ENCODE data around the gene CHAF1B.
A peak's percentile ranks its signal among the peaks of the same experiment; 100 is the strongest.

Gene CHAF1B

DNA sequence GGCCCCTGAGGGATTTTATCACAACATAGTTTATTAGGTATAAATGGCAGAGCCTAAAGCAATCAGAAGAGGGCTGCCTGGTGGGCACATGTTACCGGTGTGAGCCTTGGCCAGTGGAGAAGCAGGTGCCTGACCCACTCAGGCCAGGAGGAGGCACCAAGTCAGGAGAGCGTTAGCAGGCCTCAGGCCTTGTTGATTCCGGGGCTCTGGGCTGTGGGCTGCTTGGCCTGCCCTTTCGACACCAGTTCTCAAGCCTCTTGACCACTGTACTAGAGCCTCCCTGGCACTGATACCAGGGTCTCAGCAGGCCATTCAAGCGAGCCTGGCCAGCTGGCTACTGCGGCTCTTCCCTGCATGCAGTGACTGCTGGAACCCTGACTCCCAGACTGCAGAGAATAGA is 73.9 kb downstream of the CHAF1B start:
- 96% methylated on average over 6 of the region's 6 CpGs for WGBS (ENCODE audit: insufficient coverage)
- Histone ChIP-seq H3K4me3 (ENCODE audit: control insufficient read depth in 1 of 7, extremely low read depth in 1 of 7, insufficient read depth in 4 of 7, low read depth in 2 of 7, low read length in 6 of 7) (no peak overlapping the region), H3K4me1 (ENCODE audit: control extremely low read depth in 1 of 4, control insufficient read depth in 4 of 4, insufficient read depth in 4 of 4, low read length in 3 of 4) (peaks cover 0 to 22% (median 9%) of the 10 kb centered on the region in 4 experiments), H3K36me3 (ENCODE audit: control insufficient read depth in 4 of 4, insufficient read depth in 4 of 4, low read length in 3 of 4) (no peaks in the 10 kb centered on the region), H3K27me3 (replicated peaks in 2 of 5; ENCODE audit: control insufficient read depth in 4 of 5, insufficient read depth in 5 of 5, low read length in 4 of 5) (no peaks in the 10 kb centered on the region), H3K9me3 (ENCODE audit: control extremely low read depth in 1 of 5, control insufficient read depth in 4 of 5, insufficient read depth in 2 of 5, low read depth in 1 of 5, low read length in 4 of 5) (no peaks in the 10 kb centered on the region), H3K27ac (ENCODE audit: insufficient read depth in 1 of 2, low read depth in 1 of 2, low read length in 2 of 2, poor library complexity in 1 of 2, severe bottlenecking in 2 of 2) (no peak overlapping the region)
- ChIA-PET CTCF (interaction anchor here (1.2 to 2.0 kb wide), 2 partner anchors 19 to 36 kb away, joined by 3 to 6 read pairs; no protein-coding TSS in a partner anchor), POLR2A (no interaction called here)
- DNase-seq = no peak

- Histone ChIP-seq H3K27me3 (replicated peaks in 2 of 5; ENCODE audit: control insufficient read depth in 4 of 5, insufficient read depth in 5 of 5, low read length in 4 of 5) (no peaks in the 10 kb centered on the region), H3K36me3 (ENCODE audit: control insufficient read depth in 4 of 4, insufficient read depth in 4 of 4, low read length in 3 of 4) (no peaks in the 10 kb centered on the region), H3K9me3 (ENCODE audit: control extremely low read depth in 1 of 5, control insufficient read depth in 4 of 5, insufficient read depth in 2 of 5, low read depth in 1 of 5, low read length in 4 of 5) (no peaks in the 10 kb centered on the region), H3K4me3 (ENCODE audit: control insufficient read depth in 1 of 7, extremely low read depth in 1 of 7, insufficient read depth in 4 of 7, low read depth in 2 of 7, low read length in 6 of 7) (no peak overlapping the region), H3K27ac (ENCODE audit: insufficient read depth in 1 of 2, low read depth in 1 of 2, low read length in 2 of 2, poor library complexity in 1 of 2, severe bottlenecking in 2 of 2) (no peak overlapping the region), H3K4me1 (ENCODE audit: control extremely low read depth in 1 of 4, control insufficient read depth in 4 of 4, insufficient read depth in 4 of 4, low read length in 3 of 4) (peaks cover 0 to 25% (median 3%) of the 10 kb centered on the region in 4 experiments)
- CTCF ChIA-PET = interaction anchor here (1.2 kb wide), 1 partner anchor 17 kb away, joined by 3 read pairs; no protein-coding TSS in a partner anchor
- WGBS (ENCODE audit: insufficient coverage) = over 99% methylated on average over 13 of the region's 16 CpGs
- POLR2A ChIA-PET = interaction anchor here (1.2 kb wide), 1 partner anchor 31 kb away, joined by 3 read pairs; no protein-coding TSS in a partner anchor
- DNase-seq = no peak
Measured at GRCh38 chr21:36460866-36461265, 75.7 kb downstream of the CHAF1B start.

DNA sequence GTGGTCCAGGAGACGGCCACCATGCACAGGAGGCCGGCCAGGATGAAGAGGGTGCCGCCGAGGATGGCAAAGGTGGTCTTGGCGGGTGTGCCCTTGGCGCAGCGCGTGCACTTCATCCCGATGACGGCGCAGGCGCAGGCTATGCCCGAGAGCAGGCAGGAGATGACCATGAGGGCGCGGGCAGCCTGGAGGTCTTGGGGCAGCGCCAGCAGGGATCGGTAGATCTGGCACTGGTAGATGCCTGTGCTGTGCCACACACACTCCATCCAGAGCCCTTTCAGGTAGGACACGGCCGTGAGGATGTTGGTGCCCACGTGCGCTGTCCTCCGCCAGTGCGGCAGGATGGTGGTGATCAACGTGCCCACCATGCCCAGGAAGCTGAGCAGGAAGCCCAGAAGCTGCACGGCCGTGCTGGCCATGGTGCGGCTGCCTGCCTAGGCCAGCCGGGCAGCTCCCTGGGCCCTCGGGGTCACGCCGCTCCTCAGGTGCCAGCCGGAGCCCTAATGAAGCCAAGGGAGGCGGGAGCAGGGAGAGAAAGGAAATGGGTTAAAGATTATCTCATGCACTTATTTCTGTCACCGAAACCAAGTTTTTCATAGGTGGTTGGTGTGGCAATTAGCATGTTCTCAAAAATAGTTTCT is 76.2 kb downstream of the CHAF1B start:
- Histone ChIP-seq H3K27me3 (replicated peaks in 2 of 5; ENCODE audit: control insufficient read depth in 4 of 5, insufficient read depth in 5 of 5, low read length in 4 of 5) (no peaks in the 10 kb centered on the region), H3K4me3 (ENCODE audit: control insufficient read depth in 1 of 7, extremely low read depth in 1 of 7, insufficient read depth in 4 of 7, low read depth in 2 of 7, low read length in 6 of 7) (no peak overlapping the region), H3K27ac (ENCODE audit: insufficient read depth in 1 of 2, low read depth in 1 of 2, low read length in 2 of 2, poor library complexity in 1 of 2, severe bottlenecking in 2 of 2) (no peak overlapping the region), H3K4me1 (ENCODE audit: control extremely low read depth in 1 of 4, control insufficient read depth in 4 of 4, insufficient read depth in 4 of 4, low read length in 3 of 4) (peaks cover 0 to 24% (median 3%) of the 10 kb centered on the region in 4 experiments), H3K9me3 (ENCODE audit: control extremely low read depth in 1 of 5, control insufficient read depth in 4 of 5, insufficient read depth in 2 of 5, low read depth in 1 of 5, low read length in 4 of 5) (no peaks in the 10 kb centered on the region), H3K36me3 (ENCODE audit: control insufficient read depth in 4 of 4, insufficient read depth in 4 of 4, low read length in 3 of 4) (no peaks in the 10 kb centered on the region)
- CTCF ChIA-PET = interaction anchor here (1.2 kb wide), 1 partner anchor 18 kb away, joined by 3 read pairs; no protein-coding TSS in a partner anchor
- WGBS (ENCODE audit: insufficient coverage) = 97% methylated on average over 31 of the region's 34 CpGs
- POLR2A ChIA-PET = no interaction called here
- no peak for DNase-seq

GRCh38 chr21:36461918-36462486 is 76.8 kb downstream of the CHAF1B start:
- Histone ChIP-seq H3K36me3 (ENCODE audit: control insufficient read depth in 4 of 4, insufficient read depth in 4 of 4, low read length in 3 of 4) (no peaks in the 10 kb centered on the region), H3K27ac (ENCODE audit: insufficient read depth in 1 of 2, low read depth in 1 of 2, low read length in 2 of 2, poor library complexity in 1 of 2, severe bottlenecking in 2 of 2) (no peak overlapping the region), H3K4me3 (ENCODE audit: control insufficient read depth in 1 of 7, extremely low read depth in 1 of 7, insufficient read depth in 4 of 7, low read depth in 2 of 7, low read length in 6 of 7) (no peak overlapping the region), H3K9me3 (ENCODE audit: control extremely low read depth in 1 of 5, control insufficient read depth in 4 of 5, insufficient read depth in 2 of 5, low read depth in 1 of 5, low read length in 4 of 5) (no peaks in the 10 kb centered on the region), H3K27me3 (replicated peaks in 2 of 5; ENCODE audit: control insufficient read depth in 4 of 5, insufficient read depth in 5 of 5, low read length in 4 of 5) (no peaks in the 10 kb centered on the region), H3K4me1 (ENCODE audit: control extremely low read depth in 1 of 4, control insufficient read depth in 4 of 4, insufficient read depth in 4 of 4, low read length in 3 of 4) (peaks cover 0 to 18% (median 2%) of the 10 kb centered on the region in 4 experiments)
- 94% methylated on average over 12 of the region's 14 CpGs for WGBS (ENCODE audit: insufficient coverage)
- DNase-seq = no peak
- POLR2A ChIA-PET = no interaction called here
- CTCF ChIA-PET = interaction anchor here (1.2 kb wide), 1 partner anchor 18 kb away, joined by 3 read pairs; no protein-coding TSS in a partner anchor

DNA sequence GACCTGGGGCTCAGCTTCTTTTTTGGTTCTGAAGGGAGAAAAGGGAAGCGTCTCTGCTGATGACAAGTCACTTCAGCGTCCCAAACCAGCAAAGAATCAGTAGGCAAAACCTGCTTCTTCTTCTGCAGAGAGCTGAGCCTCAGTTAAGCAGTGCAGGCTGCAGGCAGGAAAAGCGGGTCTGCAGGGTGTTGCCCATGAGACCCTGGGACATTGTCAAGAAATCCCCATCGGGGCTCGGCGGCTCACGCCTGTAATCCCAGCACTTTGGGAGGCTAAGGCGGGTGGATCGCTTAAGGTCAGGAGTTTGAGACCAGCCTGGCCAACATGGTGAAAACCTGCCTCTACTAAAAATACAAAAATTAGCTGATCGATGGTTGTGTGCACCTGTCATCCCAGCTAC is 78.0 kb downstream of the CHAF1B start:
- H3K27ac ChIP-seq (ENCODE audit: insufficient read depth in 1 of 2, low read depth in 1 of 2, low read length in 2 of 2, poor library complexity in 1 of 2, severe bottlenecking in 2 of 2) = no peak overlapping the region
- POLR2A ChIA-PET = no interaction called here
- no peak overlapping the region for H3K4me3 ChIP-seq (ENCODE audit: control insufficient read depth in 1 of 7, extremely low read depth in 1 of 7, insufficient read depth in 4 of 7, low read depth in 2 of 7, low read length in 6 of 7)
- H3K27me3 ChIP-seq (replicated peaks in 2 of 5; ENCODE audit: control insufficient read depth in 4 of 5, insufficient read depth in 5 of 5, low read length in 4 of 5) = no peaks in the 10 kb centered on the region
- DNase-seq = no peak
- H3K9me3 ChIP-seq (ENCODE audit: control extremely low read depth in 1 of 5, control insufficient read depth in 4 of 5, insufficient read depth in 2 of 5, low read depth in 1 of 5, low read length in 4 of 5) = no peaks in the 10 kb centered on the region
- no peaks in the 10 kb centered on the region for H3K36me3 ChIP-seq (ENCODE audit: control insufficient read depth in 4 of 4, insufficient read depth in 4 of 4, low read length in 3 of 4)
- 93% methylated on average over 9 of the region's 10 CpGs for WGBS (ENCODE audit: insufficient coverage)
- CTCF ChIA-PET = no interaction called here
- peaks cover 0 to 16% (median 1%) of the 10 kb centered on the region in 4 experiments for H3K4me1 ChIP-seq (ENCODE audit: control extremely low read depth in 1 of 4, control insufficient read depth in 4 of 4, insufficient read depth in 4 of 4, low read length in 3 of 4)

- H3K27ac ChIP-seq (ENCODE audit: insufficient read depth in 1 of 2, low read depth in 1 of 2, low read length in 2 of 2, poor library complexity in 1 of 2, severe bottlenecking in 2 of 2) = no peak overlapping the region
- WGBS (ENCODE audit: insufficient coverage) = 44% methylated on average over 8 of the region's 10 CpGs
- peak in 2 of 3 donors; percentile 23 to 57 for DNase-seq
Measured at GRCh38 chr21:36463991-36464390, 78.8 kb downstream of the CHAF1B start.

DNA sequence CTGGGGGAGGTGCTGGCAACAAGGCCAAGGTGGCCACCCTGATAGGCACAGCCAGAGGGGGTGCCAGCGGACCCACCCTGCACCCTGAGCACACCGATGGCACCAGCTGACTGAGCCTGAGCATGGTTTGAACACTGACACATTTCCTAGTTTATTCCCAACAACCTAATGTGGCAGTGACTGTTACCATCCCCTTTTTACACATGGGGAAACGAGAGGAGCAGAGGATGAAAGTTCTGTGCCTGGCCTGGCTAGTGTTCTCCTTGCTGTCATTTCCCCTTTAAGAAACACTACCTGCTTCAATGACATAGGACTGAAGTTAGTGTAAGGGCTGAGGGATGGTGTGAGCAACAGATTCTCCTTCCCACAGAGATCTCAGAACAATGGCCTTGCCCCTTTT is 79.4 kb downstream of the CHAF1B start:
- Histone ChIP-seq H3K4me1 (ENCODE audit: control extremely low read depth in 1 of 4, control insufficient read depth in 4 of 4, insufficient read depth in 4 of 4, low read length in 3 of 4) (peaks cover 0 to 16% (median 1%) of the 10 kb centered on the region in 4 experiments), H3K27me3 (replicated peaks in 2 of 5; ENCODE audit: control insufficient read depth in 4 of 5, insufficient read depth in 5 of 5, low read length in 4 of 5) (no peaks in the 10 kb centered on the region), H3K4me3 (ENCODE audit: control insufficient read depth in 1 of 7, extremely low read depth in 1 of 7, insufficient read depth in 4 of 7, low read depth in 2 of 7, low read length in 6 of 7) (no peak overlapping the region), H3K9me3 (ENCODE audit: control extremely low read depth in 1 of 5, control insufficient read depth in 4 of 5, insufficient read depth in 2 of 5, low read depth in 1 of 5, low read length in 4 of 5) (no peaks in the 10 kb centered on the region), H3K36me3 (ENCODE audit: control insufficient read depth in 4 of 4, insufficient read depth in 4 of 4, low read length in 3 of 4) (no peaks in the 10 kb centered on the region), H3K27ac (ENCODE audit: insufficient read depth in 1 of 2, low read depth in 1 of 2, low read length in 2 of 2, poor library complexity in 1 of 2, severe bottlenecking in 2 of 2) (no peak overlapping the region)
- ChIA-PET POLR2A (no interaction called here), CTCF (no interaction called here)
- 100% methylated on average over 2 of the region's 3 CpGs for WGBS (ENCODE audit: insufficient coverage)
- DNase-seq = no peak

More at GRCh38 chr21:36463991-36464390, 78.8 kb downstream of the CHAF1B start:
- no peak overlapping the region for H3K4me3 ChIP-seq (ENCODE audit: control insufficient read depth in 1 of 7, extremely low read depth in 1 of 7, insufficient read depth in 4 of 7, low read depth in 2 of 7, low read length in 6 of 7)
- H3K4me1 ChIP-seq (ENCODE audit: control extremely low read depth in 1 of 4, control insufficient read depth in 4 of 4, insufficient read depth in 4 of 4, low read length in 3 of 4) = peaks cover 0 to 16% (median 1%) of the 10 kb centered on the region in 4 experiments
- H3K36me3 ChIP-seq (ENCODE audit: control insufficient read depth in 4 of 4, insufficient read depth in 4 of 4, low read length in 3 of 4) = no peaks in the 10 kb centered on the region
- no peaks in the 10 kb centered on the region for H3K9me3 ChIP-seq (ENCODE audit: control extremely low read depth in 1 of 5, control insufficient read depth in 4 of 5, insufficient read depth in 2 of 5, low read depth in 1 of 5, low read length in 4 of 5)
- H3K27me3 ChIP-seq (replicated peaks in 2 of 5; ENCODE audit: control insufficient read depth in 4 of 5, insufficient read depth in 5 of 5, low read length in 4 of 5) = no peaks in the 10 kb centered on the region
- ChIA-PET CTCF (no interaction called here), POLR2A (no interaction called here)
